ENCODE data around the gene AP3D1. TPM values are rescaled to one million over a fixed set of nuclear protein-coding genes. Genes with fewer than 3 reads are reported as not detected.
A peak's percentile ranks its signal among the peaks of the same experiment; 100 is the strongest.

Gene AP3D1
- total and polyA plus RNA-seq, 11 donors: 63.1 to 124 (median 103) TPM

GRCh38 chr19:2081873-2082810 lies 69.2 kb downstream of the AP3D1 start:
- TF ChIP-seq, protein P1, sequence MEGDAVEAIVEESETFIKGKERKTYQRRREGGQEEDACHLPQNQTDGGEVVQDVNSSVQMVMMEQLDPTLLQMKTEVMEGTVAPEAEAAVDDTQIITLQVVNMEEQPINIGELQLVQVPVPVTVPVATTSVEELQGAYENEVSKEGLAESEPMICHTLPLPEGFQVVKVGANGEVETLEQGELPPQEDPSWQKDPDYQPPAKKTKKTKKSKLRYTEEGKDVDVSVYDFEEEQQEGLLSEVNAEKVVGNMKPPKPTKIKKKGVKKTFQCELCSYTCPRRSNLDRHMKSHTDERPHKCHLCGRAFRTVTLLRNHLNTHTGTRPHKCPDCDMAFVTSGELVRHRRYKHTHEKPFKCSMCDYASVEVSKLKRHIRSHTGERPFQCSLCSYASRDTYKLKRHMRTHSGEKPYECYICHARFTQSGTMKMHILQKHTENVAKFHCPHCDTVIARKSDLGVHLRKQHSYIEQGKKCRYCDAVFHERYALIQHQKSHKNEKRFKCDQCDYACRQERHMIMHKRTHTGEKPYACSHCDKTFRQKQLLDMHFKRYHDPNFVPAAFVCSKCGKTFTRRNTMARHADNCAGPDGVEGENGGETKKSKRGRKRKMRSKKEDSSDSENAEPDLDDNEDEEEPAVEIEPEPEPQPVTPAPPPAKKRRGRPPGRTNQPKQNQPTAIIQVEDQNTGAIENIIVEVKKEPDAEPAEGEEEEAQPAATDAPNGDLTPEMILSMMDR (IDR thresholded peaks at IDR 0.05): no peak
- TF ChIP-seq POLR2A (IDR thresholded peaks at IDR 0.05): no peak
- peak in 1 of 5 donors; percentile 52 for DNase-seq
- ATAC-seq: peak in 3 of 4 donors; percentile 7 to 40 (median 36)
- H3K4me3 ChIP-seq: peak overlapping the region in 1 of 12 donors; percentile 66
- H3K4me1 ChIP-seq: peaks cover 0 to 64% (median 8%) of the 10 kb centered on the region in 12 donors
- peak overlapping the region in 4 of 12 donors; percentile 22 to 92 (median 54) for H3K27ac ChIP-seq
- no peaks in the 10 kb centered on the region for H3K9me3 ChIP-seq
- 80 to 89% (median 87%) methylated on average over 21 to 30 of the region's 30 CpGs for WGBS, 4 donors
- no peaks in the 10 kb centered on the region for H3K27me3 ChIP-seq
- intact Hi-C loops (cut with DNase I): no loop called here
- H3K36me3 ChIP-seq: peaks cover 0 to 74% (median 53%) of the 10 kb centered on the region in 9 donors

- Histone ChIP-seq H3K4me1 (peaks cover 0 to 48% (median 8%) of the 10 kb centered on the region in 12 donors), H3K27me3 (no peaks in the 10 kb centered on the region), H3K4me3 (no peak overlapping the region), H3K36me3 (peaks cover 0 to 91% (median 68%) of the 10 kb centered on the region in 9 donors), H3K27ac (peak overlapping the region in 1 of 12 donors; percentile 92), H3K9me3 (no peaks in the 10 kb centered on the region)
- intact Hi-C loops (cut with DNase I): no loop called here
- ATAC-seq: no peak
- 88 to 91% (median 89%) methylated on average over 23 of the region's 23 CpGs for WGBS, 4 donors
- TF ChIP-seq, protein P1 (IDR thresholded peaks at IDR 0.05): no peak
- no peak for TF ChIP-seq POLR2A (IDR thresholded peaks at IDR 0.05)
- no peak for DNase-seq
These were observed 70.9 kb downstream of the AP3D1 start for GRCh38 chr19:2080336-2080988.

- H3K27ac ChIP-seq: no peak overlapping the region
- WGBS, 4 donors: 89 to 90% (median 90%) methylated on average over 20 to 23 of the region's 23 CpGs; no CpG with 5 or more reads in 1 of the 4 donors
- intact Hi-C loops (cut with DNase I): loop anchor here in 2 of 10 donors (5.0 to 10.0 kb wide), 2 partner anchors 145 to 153 kb away; no protein-coding TSS in a partner anchor
- ATAC-seq (peak in 1 of 4 donors; percentile 8), DNase-seq (no peak)
- TF ChIP-seq POLR2A (IDR thresholded peaks at IDR 0.05): no peak
- TF ChIP-seq, protein P1 (IDR thresholded peaks at IDR 0.05): no peak
- no peak overlapping the region for H3K4me3 ChIP-seq
- H3K4me1 ChIP-seq: peaks cover 0 to 48% (median 7%) of the 10 kb centered on the region in 12 donors
- H3K36me3 ChIP-seq: peaks cover 0 to 93% (median 74%) of the 10 kb centered on the region in 9 donors
- H3K9me3 ChIP-seq: no peaks in the 10 kb centered on the region
- no peaks in the 10 kb centered on the region for H3K27me3 ChIP-seq
These were observed 71.5 kb downstream of the AP3D1 start for GRCh38 chr19:2079865-2080301.
